A204.1 (cell line): ENCODE data around the gene CACNA1C.

Experiments
- FAIRE-seq: peaks from 2 replicates; lab custom pipeline; 2012; peaks lifted over from hg19 to GRCh38; lab: Jason Lieb, UNC

The CACNA1C gene

GRCh38 chr12:2035431-2036055 is 17.2 kb upstream of the CACNA1C start:
- no peak for FAIRE-seq

GRCh38 chr12:2039034-2039433 is 13.8 kb upstream of the CACNA1C start:
- FAIRE-seq: no peak

- FAIRE-seq: no peak
Measured at GRCh38 chr12:2043054-2043453, 9.7 kb upstream of the CACNA1C start.

GRCh38 chr12:2044165-2044564 is 8.6 kb upstream of the CACNA1C start:
- FAIRE-seq: no peak

- no peak for FAIRE-seq
Measured at GRCh38 chr12:2046957-2047356, 5.8 kb upstream of the CACNA1C start.

GRCh38 chr12:2047752-2048151 is 5.0 kb upstream of the CACNA1C start:
- no peak for FAIRE-seq

- no peak for FAIRE-seq
Measured at GRCh38 chr12:2049604-2050540, 2.9 kb upstream of the CACNA1C start.

- no peak for FAIRE-seq
Measured at GRCh38 chr12:2051700-2052621, 826 bp upstream of the CACNA1C start.

GRCh38 chr12:2053691-2054090 is 904 bp downstream of the CACNA1C start:
- no peak for FAIRE-seq

- FAIRE-seq: no peak
Measured at GRCh38 chr12:2054091-2055018, 1.6 kb downstream of the CACNA1C start.

GRCh38 chr12:2057041-2057794 is 4.4 kb downstream of the CACNA1C start:
- FAIRE-seq: no peak

GRCh38 chr12:2057795-2058408 is 5.1 kb downstream of the CACNA1C start:
- FAIRE-seq: no peak

GRCh38 chr12:2058837-2059236 is 6.0 kb downstream of the CACNA1C start:
- FAIRE-seq: no peak

- FAIRE-seq: no peak
Measured at GRCh38 chr12:2061402-2061801, 8.6 kb downstream of the CACNA1C start.

GRCh38 chr12:2064071-2064507 is 11.3 kb downstream of the CACNA1C start:
- FAIRE-seq: no peak

GRCh38 chr12:2068653-2069052 is 15.9 kb downstream of the CACNA1C start:
- FAIRE-seq: no peak

GRCh38 chr12:2070440-2071045 is 17.8 kb downstream of the CACNA1C start:
- no peak for FAIRE-seq

GRCh38 chr12:2074792-2075191 is 22.0 kb downstream of the CACNA1C start:
- FAIRE-seq: no peak

- FAIRE-seq: no peak
Measured at GRCh38 chr12:2075508-2076195, 22.9 kb downstream of the CACNA1C start.
